Neural cell (in vitro differentiated cells): ENCODE data around the gene RNF26.

ENCODE experiments used
- CTCF ChIP-seq: fragments of 450-650 bp; IDR thresholded peaks from 2 replicates; pipeline ENCODE4 v1.5.1; 2014; ENCODE audit warnings: antibody characterized with exemption, mild to moderate bottlenecking, moderate library complexity; ENCODE audit not compliant: poor library complexity, severe bottlenecking
- EP300 ChIP-seq: fragments of 450-650 bp; conservative IDR thresholded peaks from 2 replicates; pipeline ENCODE4 v1.6.1; 2014; ENCODE audit warnings: antibody characterized with exemption, mild to moderate bottlenecking, moderate library complexity; ENCODE audit not compliant: poor library complexity, severe bottlenecking
- EZH2 ChIP-seq: fragments of 200-600, 300-800 bp; shearing (Covaris generic), sonication (generic); IDR thresholded peaks from 2 replicates; pipeline ENCODE4 v1.6.1; 2014; ENCODE audit warnings: antibody characterized with exemption, low read length, borderline replicate concordance, mild to moderate bottlenecking; ENCODE audit not compliant: insufficient read depth, poor library complexity, severe bottlenecking
- MXI1 ChIP-seq: fragments of 450-650 bp; conservative IDR thresholded peaks from 2 replicates; pipeline ENCODE4 v1.6.1; 2014; ENCODE audit warnings: antibody characterized with exemption, mild to moderate bottlenecking; ENCODE audit not compliant: poor library complexity, severe bottlenecking
- POLR2AphosphoS5 ChIP-seq: IDR thresholded peaks from 2 replicates; pipeline ENCODE4 v1.6.1; 2012
- RAD21 ChIP-seq: fragments of 450-650 bp; conservative IDR thresholded peaks from 2 replicates; pipeline ENCODE4 v1.6.1; 2014; ENCODE audit warnings: antibody characterized with exemption, mild to moderate bottlenecking, moderate library complexity
- REST ChIP-seq: IDR thresholded peaks from 2 replicates; pipeline ENCODE4 v1.6.1; 2012; ENCODE audit warnings: borderline replicate concordance
- SMC3 ChIP-seq: fragments of 450-650 bp; conservative IDR thresholded peaks from 2 replicates; pipeline ENCODE4 v1.6.1; 2014; ENCODE audit warnings: antibody characterized with exemption, mild to moderate bottlenecking, moderate library complexity; ENCODE audit not compliant: poor library complexity
- TAF1 ChIP-seq: IDR thresholded peaks from 2 replicates; pipeline ENCODE4 v1.6.1; 2012; ENCODE audit warnings: low read depth

DNA sequence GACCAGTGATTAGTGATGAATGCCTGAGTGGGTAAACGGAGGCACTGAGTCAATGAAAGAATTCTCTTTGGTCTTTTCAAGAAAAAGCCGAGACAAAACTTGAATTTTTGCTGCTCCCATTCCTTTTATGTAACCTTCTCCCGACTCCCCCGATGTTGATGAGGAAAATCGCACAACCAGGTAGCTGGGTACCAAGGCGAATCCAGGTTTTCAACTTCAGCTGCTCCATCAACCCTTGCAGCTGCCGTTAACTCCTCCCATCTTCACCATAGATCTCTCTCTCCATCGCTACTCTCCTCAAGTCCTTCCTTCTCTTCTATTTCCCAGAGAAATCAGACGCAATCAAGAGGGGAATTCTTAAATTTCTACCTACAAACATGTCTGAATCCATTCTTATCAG is 47.8 kb downstream of the RNF26 start:
- TF ChIP-seq CTCF: no peak
- no peak for TF ChIP-seq EZH2
- no peak for TF ChIP-seq POLR2AphosphoS5
- TF ChIP-seq EP300: no peak
- no peak for TF ChIP-seq MXI1
- no peak for TF ChIP-seq RAD21
- TF ChIP-seq REST: no peak
- no peak for TF ChIP-seq TAF1
- TF ChIP-seq SMC3: no peak
